Measurements from ENCODE around the gene PDIA6. TPM values are rescaled to one million over a fixed set of nuclear protein-coding genes. Genes with fewer than 3 reads are reported as not detected.

PDIA6 gene
- total and polyA plus RNA-seq, 9 of the 15 experiments (the other 6 are each of a cell fraction or from before 2014, with no cell fraction given) = 166 to 268 (median 229) TPM

- TF ChIP-seq STAT5B (CRISPR knock-in tag; IDR thresholded peaks at IDR 0.05) = no peak
- TF ChIP-seq ZBTB7A (IDR thresholded peaks at IDR 0.05; ENCODE audit: borderline replicate concordance, control insufficient read depth, low read depth, low read length) = peak; percentile 94
- no peak for TF ChIP-seq ZNF217 (CRISPR knock-in tag; IDR thresholded peaks at IDR 0.05)
- no peak for TF ChIP-seq ELK3 (CRISPR knock-in tag; IDR thresholded peaks at IDR 0.05)
- no peak for TF ChIP-seq THAP7 (CRISPR knock-in tag; IDR thresholded peaks at IDR 0.05)
- TF ChIP-seq GMEB1 (CRISPR knock-in tag; IDR thresholded peaks at IDR 0.05) = peak; percentile 91
- TF ChIP-seq ZNF384 (IDR thresholded peaks at IDR 0.05; ENCODE audit: low read depth, low read length) = peak; percentile 99
- TF ChIP-seq PTTG1 (tag; IDR thresholded peaks at IDR 0.05; ENCODE audit: low read depth) = no peak
- TF ChIP-seq JUND (IDR thresholded peaks at IDR 0.05; ENCODE audit: borderline replicate concordance, low read depth, low read length) = 0 out of 2 replicates have a peak, but pooled peaks have one; percentile 10
- TF ChIP-seq JUND (tag; IDR thresholded peaks at IDR 0.05; ENCODE audit: borderline replicate concordance, low read depth, low read length) = no peak
- 0 out of 2 replicates have a peak, but pooled peaks have one; percentile 63 for TF ChIP-seq ETS1 (conservative IDR thresholded peaks at IDR 0.05; ENCODE audit: control insufficient read depth, low read depth, low read length)
- no peak for TF ChIP-seq GTF2A2 (tag; IDR thresholded peaks at IDR 0.05)
- TF ChIP-seq CREB3L1 (IDR thresholded peaks at IDR 0.05; ENCODE audit: borderline replicate concordance, low read depth) = peak; percentile 43; the same call in 1 of the 2 replicates
- TF ChIP-seq SIN3A (IDR thresholded peaks at IDR 0.05; ENCODE audit: borderline replicate concordance in 2 of 2, control insufficient read depth in 1 of 2, low read depth in 2 of 2, low read length in 2 of 2) = peak in 1 of 2 experiments; percentile 71; a peak in 1 of 4 replicates
- TF ChIP-seq KAT8 (IDR thresholded peaks at IDR 0.05; ENCODE audit: low read depth) = no peak
- peak; percentile 44; the same call in 1 of the 2 replicates for TF ChIP-seq ZNF583 (CRISPR knock-in tag; IDR thresholded peaks at IDR 0.05)
- TF ChIP-seq CREM (IDR thresholded peaks at IDR 0.05; ENCODE audit: low read depth) = peak; percentile 77
- TF ChIP-seq MXD1 (CRISPR knock-in tag; IDR thresholded peaks at IDR 0.05; ENCODE audit: borderline replicate concordance, poor library complexity, severe bottlenecking) = peak; percentile 39
- no peak for TF ChIP-seq BRF1 (IDR thresholded peaks at IDR 0.05; ENCODE audit: borderline replicate concordance, extremely low read depth, insufficient read length)
Measured at GRCh38 chr2:10812362-10813162, at the start of gene PDIA6 (continued).

All from K562 (cell line).